Type B pancreatic cell (in vitro differentiated cells): ENCODE results near the gene GRB10. TPM values are rescaled to one million over a fixed set of nuclear protein-coding genes. Genes with fewer than 3 reads are reported as not detected.

Source experiments
- DNase-seq: peaks from one replicate; pipeline ENCODE4 v3.0.0; 2021; ENCODE audit warnings: mixed read lengths; ENCODE audit not compliant: unreplicated experiment; ENCODE audit errors: extremely low spot score
- H3K27ac Mint-ChIP-seq: 2 replicates; pipeline ENCODE4 v1.8.0; 2021; ENCODE audit warnings: mild to moderate bottlenecking, mixed read lengths
- H3K27me3 Mint-ChIP-seq: 2 replicates; pipeline ENCODE4 v1.8.0; 2021; ENCODE audit warnings: mixed read lengths
- H3K36me3 Mint-ChIP-seq: 2 replicates; pipeline ENCODE4 v1.8.0; 2021; ENCODE audit warnings: mixed read lengths
- H3K4me1 Mint-ChIP-seq: one replicate; pipeline ENCODE4 v1.8.0; 2021; ENCODE audit warnings: mixed read lengths; ENCODE audit not compliant: unreplicated experiment
- H3K4me3 Mint-ChIP-seq: 2 replicates; pipeline ENCODE4 v1.8.0; 2021; ENCODE audit warnings: mild to moderate bottlenecking, mixed read lengths
- H3K9me3 Mint-ChIP-seq: 2 replicates; pipeline ENCODE4 v1.8.0; 2021; ENCODE audit warnings: mixed read lengths
- total RNA-seq: library from RNA; stranded (reverse); gene quantifications from 2 replicates; pipeline ENCODE4 v1.2.1, GENCODE V29; 2021; ENCODE audit warnings: low replicate concordance
- TF ChIP-seq, protein P1 (sequence below): fragments of 200-600 bp; sonication (generic); conservative IDR thresholded peaks from 2 replicates; pipeline ENCODE4 v1.5.0; 2021; ENCODE audit warnings: antibody characterized with exemption, mild to moderate bottlenecking

Gene GRB10
- total RNA-seq, 1 donor from 2014 or later: 42.3 TPM

DNA sequence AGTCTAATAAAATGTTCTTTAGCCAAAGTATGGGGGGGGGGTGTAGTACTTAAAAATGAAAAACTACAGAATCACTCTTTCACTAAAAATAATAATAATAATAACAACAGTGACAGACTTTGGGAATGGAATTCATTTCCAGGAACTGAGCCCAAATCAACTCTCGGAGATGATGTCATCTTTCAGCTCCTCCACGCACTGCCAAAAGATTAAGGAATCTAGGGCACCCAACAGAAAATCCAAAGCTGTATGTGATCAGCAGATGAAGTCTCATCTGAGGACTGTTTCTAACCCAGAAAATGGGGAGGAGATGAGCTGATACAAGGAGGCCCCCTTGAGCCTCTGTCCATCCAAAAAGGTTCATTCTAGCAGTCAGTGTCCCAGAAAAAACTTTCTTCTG, 54.5 kb downstream of the GRB10 start:
- DNase-seq: no peak
- H3K9me3 Mint-ChIP-seq: no peaks in the 10 kb centered on the region
- no peak overlapping the region for H3K4me3 Mint-ChIP-seq
- no peaks in the 10 kb centered on the region for H3K36me3 Mint-ChIP-seq
- TF ChIP-seq, protein P1, sequence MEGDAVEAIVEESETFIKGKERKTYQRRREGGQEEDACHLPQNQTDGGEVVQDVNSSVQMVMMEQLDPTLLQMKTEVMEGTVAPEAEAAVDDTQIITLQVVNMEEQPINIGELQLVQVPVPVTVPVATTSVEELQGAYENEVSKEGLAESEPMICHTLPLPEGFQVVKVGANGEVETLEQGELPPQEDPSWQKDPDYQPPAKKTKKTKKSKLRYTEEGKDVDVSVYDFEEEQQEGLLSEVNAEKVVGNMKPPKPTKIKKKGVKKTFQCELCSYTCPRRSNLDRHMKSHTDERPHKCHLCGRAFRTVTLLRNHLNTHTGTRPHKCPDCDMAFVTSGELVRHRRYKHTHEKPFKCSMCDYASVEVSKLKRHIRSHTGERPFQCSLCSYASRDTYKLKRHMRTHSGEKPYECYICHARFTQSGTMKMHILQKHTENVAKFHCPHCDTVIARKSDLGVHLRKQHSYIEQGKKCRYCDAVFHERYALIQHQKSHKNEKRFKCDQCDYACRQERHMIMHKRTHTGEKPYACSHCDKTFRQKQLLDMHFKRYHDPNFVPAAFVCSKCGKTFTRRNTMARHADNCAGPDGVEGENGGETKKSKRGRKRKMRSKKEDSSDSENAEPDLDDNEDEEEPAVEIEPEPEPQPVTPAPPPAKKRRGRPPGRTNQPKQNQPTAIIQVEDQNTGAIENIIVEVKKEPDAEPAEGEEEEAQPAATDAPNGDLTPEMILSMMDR: no peak
- H3K27me3 Mint-ChIP-seq: no peaks in the 10 kb centered on the region
- H3K4me1 Mint-ChIP-seq: no peaks in the 10 kb centered on the region
- no peak overlapping the region for H3K27ac Mint-ChIP-seq

GRCh38 chr7:50727711-50728110, 55.0 kb downstream of the GRB10 start:
- Mint-ChIP-seq H3K27ac (no peak overlapping the region), H3K27me3 (no peaks in the 10 kb centered on the region), H3K9me3 (no peaks in the 10 kb centered on the region), H3K4me3 (no peak overlapping the region), H3K4me1 (no peaks in the 10 kb centered on the region), H3K36me3 (no peaks in the 10 kb centered on the region)
- DNase-seq: no peak
- TF ChIP-seq, protein P1: no peak

DNA sequence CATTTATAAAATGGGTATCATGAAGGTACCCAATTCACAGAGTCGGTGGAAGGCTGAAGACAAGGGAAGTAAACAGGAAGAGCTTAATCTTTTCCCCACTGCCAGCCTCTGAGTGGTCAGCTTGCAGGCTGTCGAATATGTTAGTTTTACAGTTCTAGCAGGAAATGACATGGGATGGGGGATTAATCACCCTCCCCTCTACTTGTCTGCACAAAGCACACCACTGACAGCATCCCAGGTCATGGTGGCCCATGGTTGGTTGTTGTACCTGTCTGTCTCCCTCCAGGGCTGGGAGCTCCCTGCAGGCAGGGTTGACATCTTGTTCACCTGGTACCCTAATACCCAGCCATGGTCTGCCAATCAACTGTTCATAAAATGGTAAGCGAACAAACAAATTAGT, 55.6 kb downstream of the GRB10 start:
- H3K27me3 Mint-ChIP-seq: no peaks in the 10 kb centered on the region
- H3K9me3 Mint-ChIP-seq: no peaks in the 10 kb centered on the region
- no peak overlapping the region for H3K4me3 Mint-ChIP-seq
- H3K4me1 Mint-ChIP-seq: no peaks in the 10 kb centered on the region
- no peaks in the 10 kb centered on the region for H3K36me3 Mint-ChIP-seq
- no peak for DNase-seq
- TF ChIP-seq, protein P1: no peak
- H3K27ac Mint-ChIP-seq: no peak overlapping the region

DNA sequence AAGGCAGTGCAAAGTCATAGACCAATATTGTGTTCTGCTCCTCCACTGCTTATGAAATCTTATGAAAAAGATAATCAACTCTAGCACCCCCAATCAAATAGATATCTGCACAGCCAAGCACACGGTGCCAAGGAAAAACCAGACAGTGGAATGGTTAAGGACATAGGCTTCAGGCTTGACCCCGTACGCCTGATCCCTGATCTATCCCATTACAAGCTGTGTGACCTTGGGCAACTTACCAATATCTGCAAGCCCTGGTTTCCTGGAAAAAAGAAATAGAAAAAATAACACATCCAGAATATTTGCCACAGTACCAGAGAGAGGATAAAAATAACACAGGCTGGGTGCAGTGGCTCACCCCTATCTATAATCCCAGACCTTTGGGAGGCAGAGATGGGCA, 56.9 kb downstream of the GRB10 start:
- Mint-ChIP-seq H3K9me3 (no peaks in the 10 kb centered on the region), H3K4me1 (peaks cover 10% of the 10 kb centered on the region), H3K4me3 (no peak overlapping the region), H3K36me3 (no peaks in the 10 kb centered on the region), H3K27ac (no peak overlapping the region), H3K27me3 (no peaks in the 10 kb centered on the region)
- DNase-seq: no peak
- TF ChIP-seq, protein P1: no peak

- TF ChIP-seq, protein P1: no peak
- no peaks in the 10 kb centered on the region for H3K9me3 Mint-ChIP-seq
- no peak overlapping the region for H3K4me3 Mint-ChIP-seq
- H3K27ac Mint-ChIP-seq: no peak overlapping the region
- DNase-seq: no peak
- no peaks in the 10 kb centered on the region for H3K36me3 Mint-ChIP-seq
- H3K27me3 Mint-ChIP-seq: no peaks in the 10 kb centered on the region
- peaks cover 17% of the 10 kb centered on the region for H3K4me1 Mint-ChIP-seq
These were observed 57.9 kb downstream of the GRB10 start for GRCh38 chr7:50724526-50725520.
